ENCODE measurements around the gene PHC2.

PHC2 gene

DNA sequence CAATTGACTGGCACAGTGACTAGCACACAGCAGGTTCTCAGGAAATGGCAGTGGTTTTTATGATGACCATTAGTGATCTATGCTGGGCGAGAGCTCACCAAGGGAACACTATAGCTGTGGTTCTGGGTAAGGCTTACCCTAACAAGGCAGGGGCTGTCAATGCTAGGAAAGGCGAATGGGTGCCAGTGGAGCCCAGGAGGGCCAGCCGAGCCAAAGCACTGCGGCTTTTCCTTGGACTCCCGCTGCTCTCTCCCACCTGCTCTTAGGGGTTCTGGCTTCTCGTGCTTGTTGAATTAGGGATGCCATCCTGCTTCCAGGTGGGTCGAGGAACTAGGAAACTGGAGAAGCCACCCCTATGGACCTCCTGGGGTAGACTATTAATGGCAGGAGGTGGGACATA is 100.0 kb downstream of the PHC2 start:
- no peaks in the 10 kb centered on the region for H3K9me2 ChIP-seq (replicated peaks; ENCODE audit: insufficient read depth, low read length)
- H3K36me3 ChIP-seq (ENCODE audit: low read length) = no peaks in the 10 kb centered on the region
- no peaks in the 10 kb centered on the region for H3K9me3 ChIP-seq (ENCODE audit: insufficient read depth, low read length)
- H3K79me2 ChIP-seq (ENCODE audit: insufficient read depth, low read length) = no peaks in the 10 kb centered on the region
- no peaks in the 10 kb centered on the region for H3K27me3 ChIP-seq (ENCODE audit: low read length)
- TF ChIP-seq, protein P1, sequence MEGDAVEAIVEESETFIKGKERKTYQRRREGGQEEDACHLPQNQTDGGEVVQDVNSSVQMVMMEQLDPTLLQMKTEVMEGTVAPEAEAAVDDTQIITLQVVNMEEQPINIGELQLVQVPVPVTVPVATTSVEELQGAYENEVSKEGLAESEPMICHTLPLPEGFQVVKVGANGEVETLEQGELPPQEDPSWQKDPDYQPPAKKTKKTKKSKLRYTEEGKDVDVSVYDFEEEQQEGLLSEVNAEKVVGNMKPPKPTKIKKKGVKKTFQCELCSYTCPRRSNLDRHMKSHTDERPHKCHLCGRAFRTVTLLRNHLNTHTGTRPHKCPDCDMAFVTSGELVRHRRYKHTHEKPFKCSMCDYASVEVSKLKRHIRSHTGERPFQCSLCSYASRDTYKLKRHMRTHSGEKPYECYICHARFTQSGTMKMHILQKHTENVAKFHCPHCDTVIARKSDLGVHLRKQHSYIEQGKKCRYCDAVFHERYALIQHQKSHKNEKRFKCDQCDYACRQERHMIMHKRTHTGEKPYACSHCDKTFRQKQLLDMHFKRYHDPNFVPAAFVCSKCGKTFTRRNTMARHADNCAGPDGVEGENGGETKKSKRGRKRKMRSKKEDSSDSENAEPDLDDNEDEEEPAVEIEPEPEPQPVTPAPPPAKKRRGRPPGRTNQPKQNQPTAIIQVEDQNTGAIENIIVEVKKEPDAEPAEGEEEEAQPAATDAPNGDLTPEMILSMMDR (IDR thresholded peaks at IDR 0.05; ENCODE audit: insufficient read depth, low read length, poor library complexity, severe bottlenecking) = no peak
- no peak for TF ChIP-seq EZH2phosphoT487 (conservative IDR thresholded peaks at IDR 0.05; ENCODE audit: low read length)
- no peaks in the 10 kb centered on the region for H3F3A ChIP-seq (ENCODE audit: insufficient read depth)
- H3K27ac ChIP-seq (ENCODE audit: low read depth, low read length) = no peak overlapping the region
- no peaks in the 10 kb centered on the region for H4K20me1 ChIP-seq (ENCODE audit: low read depth, low read length)
- no peak overlapping the region for H3K9ac ChIP-seq (ENCODE audit: low read length)
- H3K4me3 ChIP-seq (ENCODE audit: insufficient read depth, low read length, poor library complexity, severe bottlenecking) = no peak overlapping the region
- no peak overlapping the region for H2AFZ ChIP-seq (ENCODE audit: low read depth, low read length, severe bottlenecking)
- no peak overlapping the region for H3K4me2 ChIP-seq (ENCODE audit: low read depth, low read length, poor library complexity, severe bottlenecking)

- no peaks in the 10 kb centered on the region for H3K9me3 ChIP-seq (ENCODE audit: insufficient read depth, low read length)
- no peak overlapping the region for H3K9ac ChIP-seq (ENCODE audit: low read length)
- no peak overlapping the region for H3K4me3 ChIP-seq (ENCODE audit: insufficient read depth, low read length, poor library complexity, severe bottlenecking)
- H3K4me2 ChIP-seq (ENCODE audit: low read depth, low read length, poor library complexity, severe bottlenecking) = no peak overlapping the region
- H3K27me3 ChIP-seq (ENCODE audit: low read length) = no peaks in the 10 kb centered on the region
- H3K79me2 ChIP-seq (ENCODE audit: insufficient read depth, low read length) = no peaks in the 10 kb centered on the region
- H2AFZ ChIP-seq (ENCODE audit: low read depth, low read length, severe bottlenecking) = no peak overlapping the region
- H3K36me3 ChIP-seq (ENCODE audit: low read length) = no peaks in the 10 kb centered on the region
- no peaks in the 10 kb centered on the region for H3F3A ChIP-seq (ENCODE audit: insufficient read depth)
- no peak overlapping the region for H3K27ac ChIP-seq (ENCODE audit: low read depth, low read length)
- no peaks in the 10 kb centered on the region for H4K20me1 ChIP-seq (ENCODE audit: low read depth, low read length)
- no peak for TF ChIP-seq EZH2phosphoT487 (conservative IDR thresholded peaks at IDR 0.05; ENCODE audit: low read length)
- TF ChIP-seq, protein P1 (IDR thresholded peaks at IDR 0.05; ENCODE audit: insufficient read depth, low read length, poor library complexity, severe bottlenecking) = no peak
- H3K9me2 ChIP-seq (replicated peaks; ENCODE audit: insufficient read depth, low read length) = no peaks in the 10 kb centered on the region
These were observed 100.5 kb downstream of the PHC2 start for GRCh38 chr1:33330361-33330890.

DNA sequence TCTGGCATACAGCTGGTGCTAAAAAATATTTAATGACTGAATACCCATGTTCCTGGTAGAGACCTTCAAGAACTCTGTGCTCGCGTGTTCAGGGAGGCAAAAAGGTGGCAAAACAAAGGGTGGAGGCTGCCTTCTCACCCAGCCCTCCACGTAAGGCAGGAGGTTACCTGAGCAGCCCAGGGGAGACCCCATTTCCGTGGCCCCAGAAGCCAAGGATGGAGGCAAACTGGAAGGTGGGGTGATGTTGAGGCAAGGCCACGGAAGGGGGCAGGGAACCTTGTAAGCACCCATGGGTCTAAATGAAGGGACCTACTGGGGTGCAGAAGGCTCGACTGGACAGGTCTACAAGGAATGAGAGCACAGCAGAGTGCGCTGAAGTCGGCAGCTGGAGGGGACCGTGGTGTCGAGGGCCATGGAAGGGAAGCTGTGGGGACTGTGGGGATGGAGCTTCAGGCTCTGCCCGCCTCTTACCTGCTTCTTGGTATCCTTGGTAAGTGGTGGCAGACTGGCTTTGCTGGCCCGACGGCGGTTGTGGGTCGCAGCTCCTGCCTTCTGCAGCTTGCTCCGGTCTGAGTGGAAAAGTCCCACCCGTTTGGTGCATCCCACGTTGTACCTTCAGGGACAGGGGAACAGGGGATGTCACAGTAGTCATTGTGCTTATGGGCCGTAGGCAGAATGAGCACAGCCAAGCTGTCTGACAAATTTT is 101.1 kb downstream of the PHC2 start:
- no peak overlapping the region for H3K4me2 ChIP-seq (ENCODE audit: low read depth, low read length, poor library complexity, severe bottlenecking)
- H3K79me2 ChIP-seq (ENCODE audit: insufficient read depth, low read length) = no peaks in the 10 kb centered on the region
- no peak overlapping the region for H3K27ac ChIP-seq (ENCODE audit: low read depth, low read length)
- H3F3A ChIP-seq (ENCODE audit: insufficient read depth) = no peaks in the 10 kb centered on the region
- no peak for TF ChIP-seq EZH2phosphoT487 (conservative IDR thresholded peaks at IDR 0.05; ENCODE audit: low read length)
- TF ChIP-seq, protein P1 (IDR thresholded peaks at IDR 0.05; ENCODE audit: insufficient read depth, low read length, poor library complexity, severe bottlenecking) = no peak
- no peaks in the 10 kb centered on the region for H3K9me2 ChIP-seq (replicated peaks; ENCODE audit: insufficient read depth, low read length)
- no peak overlapping the region for H3K4me3 ChIP-seq (ENCODE audit: insufficient read depth, low read length, poor library complexity, severe bottlenecking)
- H4K20me1 ChIP-seq (ENCODE audit: low read depth, low read length) = no peaks in the 10 kb centered on the region
- H3K36me3 ChIP-seq (ENCODE audit: low read length) = no peaks in the 10 kb centered on the region
- H2AFZ ChIP-seq (ENCODE audit: low read depth, low read length, severe bottlenecking) = no peak overlapping the region
- no peaks in the 10 kb centered on the region for H3K27me3 ChIP-seq (ENCODE audit: low read length)
- no peak overlapping the region for H3K9ac ChIP-seq (ENCODE audit: low read length)
- H3K9me3 ChIP-seq (ENCODE audit: insufficient read depth, low read length) = no peaks in the 10 kb centered on the region
